ENCODE data around the gene TSHZ2. TPM values are rescaled to one million over a fixed set of nuclear protein-coding genes. Genes with fewer than 3 reads are reported as not detected.

TSHZ2 gene
- total RNA-seq, 1 donor from 2014 or later: 1.2 TPM

GRCh38 chr20:53011640-53012039, 39.5 kb downstream of the TSHZ2 start:
- Histone ChIP-seq H2AFZ (ENCODE audit: low read depth, low read length) (no peak overlapping the region), H3K79me2 (ENCODE audit: insufficient read depth, low read length) (no peaks in the 10 kb centered on the region), H3K36me3 (ENCODE audit: insufficient read depth, low read length) (no peaks in the 10 kb centered on the region), H3K9me3 (ENCODE audit: insufficient read depth, low read depth, low read length) (no peaks in the 10 kb centered on the region), H3K4me3 (ENCODE audit: insufficient read depth, low read depth, low read length) (no peak overlapping the region), H3K27me3 (ENCODE audit: insufficient read depth, low read length) (no peaks in the 10 kb centered on the region), H3K4me2 (ENCODE audit: low read length) (no peak overlapping the region), H3K4me1 (ENCODE audit: insufficient read depth, low read length) (no peaks in the 10 kb centered on the region), H3K27ac (ENCODE audit: low read depth, low read length) (no peak overlapping the region), H4K20me1 (ENCODE audit: insufficient read depth, low read length) (no peaks in the 10 kb centered on the region), H3K9ac (ENCODE audit: low read length) (no peak overlapping the region)
- FAIRE-seq (no peak), DNase-seq (ENCODE audit: low read depth) (no peak)
- Mint-ChIP-seq H3K27ac (ENCODE audit: unreplicated experiment) (no peak overlapping the region), H3K36me3 (ENCODE audit: low read depth, unreplicated experiment) (no peaks in the 10 kb centered on the region), H3K4me3 (ENCODE audit: unreplicated experiment) (no peak overlapping the region), H3K27me3 (ENCODE audit: low read depth, unreplicated experiment) (no peaks in the 10 kb centered on the region), H3K9me3 (ENCODE audit: unreplicated experiment) (peaks cover 3% of the 10 kb centered on the region), H3K4me1 (ENCODE audit: low read depth, unreplicated experiment) (no peaks in the 10 kb centered on the region)
- TF ChIP-seq EZH2 (IDR thresholded peaks at IDR 0.05; ENCODE audit: insufficient read depth, low read length): no peak
- no peak for TF ChIP-seq CTCF (IDR thresholded peaks at IDR 0.05; ENCODE audit: insufficient read depth, low read depth, low read length)

DNA sequence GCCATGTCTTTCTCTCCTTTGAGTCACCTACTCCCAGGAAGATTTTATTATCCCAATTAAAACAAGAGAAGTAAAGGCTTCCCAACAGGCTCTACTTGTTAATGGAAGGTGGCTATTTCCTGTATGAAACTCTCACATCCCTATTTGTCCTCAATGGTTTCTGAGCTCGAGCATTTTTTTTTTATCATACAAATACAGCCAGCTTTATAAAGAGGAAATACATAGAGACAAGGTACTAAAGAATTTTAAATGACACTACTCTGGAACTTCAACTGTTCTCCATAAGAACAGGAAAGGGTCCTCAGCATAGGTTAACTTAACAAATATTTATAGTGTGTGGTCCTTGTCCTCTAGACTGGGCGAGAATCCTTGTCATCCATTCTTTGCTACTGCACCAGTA, 41.0 kb downstream of the TSHZ2 start:
- H3K27ac Mint-ChIP-seq (ENCODE audit: unreplicated experiment): no peak overlapping the region
- no peaks in the 10 kb centered on the region for H3K79me2 ChIP-seq (ENCODE audit: insufficient read depth, low read length)
- no peaks in the 10 kb centered on the region for H3K27me3 ChIP-seq (ENCODE audit: insufficient read depth, low read length)
- no peak overlapping the region for H3K4me3 Mint-ChIP-seq (ENCODE audit: unreplicated experiment)
- H3K4me2 ChIP-seq (ENCODE audit: low read length): no peak overlapping the region
- H3K9ac ChIP-seq (ENCODE audit: low read length): no peak overlapping the region
- H3K4me1 ChIP-seq (ENCODE audit: insufficient read depth, low read length): no peaks in the 10 kb centered on the region
- H3K4me1 Mint-ChIP-seq (ENCODE audit: low read depth, unreplicated experiment): no peaks in the 10 kb centered on the region
- no peaks in the 10 kb centered on the region for H3K36me3 Mint-ChIP-seq (ENCODE audit: low read depth, unreplicated experiment)
- no peaks in the 10 kb centered on the region for H3K27me3 Mint-ChIP-seq (ENCODE audit: low read depth, unreplicated experiment)
- no peak for TF ChIP-seq CTCF (IDR thresholded peaks at IDR 0.05; ENCODE audit: insufficient read depth, low read depth, low read length)
- no peak for TF ChIP-seq EZH2 (IDR thresholded peaks at IDR 0.05; ENCODE audit: insufficient read depth, low read length)
- H3K4me3 ChIP-seq (ENCODE audit: insufficient read depth, low read depth, low read length): no peak overlapping the region
- H4K20me1 ChIP-seq (ENCODE audit: insufficient read depth, low read length): no peaks in the 10 kb centered on the region
- no peak overlapping the region for H2AFZ ChIP-seq (ENCODE audit: low read depth, low read length)
- FAIRE-seq (no peak), DNase-seq (ENCODE audit: low read depth) (no peak)
- no peak overlapping the region for H3K27ac ChIP-seq (ENCODE audit: low read depth, low read length)
- no peaks in the 10 kb centered on the region for H3K9me3 ChIP-seq (ENCODE audit: insufficient read depth, low read depth, low read length)
- no peaks in the 10 kb centered on the region for H3K36me3 ChIP-seq (ENCODE audit: insufficient read depth, low read length)
- peaks cover 3% of the 10 kb centered on the region for H3K9me3 Mint-ChIP-seq (ENCODE audit: unreplicated experiment)

DNA sequence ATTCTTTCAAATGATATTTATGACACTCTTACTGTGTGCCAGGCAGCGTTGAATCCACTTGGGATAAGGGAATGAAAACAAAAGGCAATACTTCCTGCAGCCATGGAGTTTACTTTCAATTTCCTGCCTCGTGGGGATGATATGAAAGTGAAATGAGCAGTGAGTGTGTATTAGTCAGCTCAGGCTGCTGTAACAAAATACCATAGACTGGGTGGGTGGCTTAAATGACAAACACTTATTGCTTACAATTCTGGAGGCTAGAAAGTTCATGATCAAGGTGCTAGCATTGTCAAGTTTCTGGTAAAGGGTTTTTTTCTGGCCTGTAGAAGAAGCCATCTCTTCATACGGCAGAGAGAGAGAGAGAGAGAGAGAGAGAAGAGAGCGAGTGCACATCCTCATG, 41.7 kb downstream of the TSHZ2 start:
- H3K4me1 ChIP-seq (ENCODE audit: insufficient read depth, low read length): no peaks in the 10 kb centered on the region
- no peak for FAIRE-seq
- TF ChIP-seq CTCF (IDR thresholded peaks at IDR 0.05; ENCODE audit: insufficient read depth, low read depth, low read length): no peak
- no peak for TF ChIP-seq EZH2 (IDR thresholded peaks at IDR 0.05; ENCODE audit: insufficient read depth, low read length)
- Mint-ChIP-seq H3K4me1 (ENCODE audit: low read depth, unreplicated experiment) (no peaks in the 10 kb centered on the region), H3K27ac (ENCODE audit: unreplicated experiment) (no peak overlapping the region), H3K27me3 (ENCODE audit: low read depth, unreplicated experiment) (no peaks in the 10 kb centered on the region), H3K36me3 (ENCODE audit: low read depth, unreplicated experiment) (no peaks in the 10 kb centered on the region), H3K9me3 (ENCODE audit: unreplicated experiment) (peaks cover 3% of the 10 kb centered on the region), H3K4me3 (ENCODE audit: unreplicated experiment) (no peak overlapping the region)
- H3K27ac ChIP-seq (ENCODE audit: low read depth, low read length): no peak overlapping the region
- no peaks in the 10 kb centered on the region for H3K79me2 ChIP-seq (ENCODE audit: insufficient read depth, low read length)
- H3K36me3 ChIP-seq (ENCODE audit: insufficient read depth, low read length): no peaks in the 10 kb centered on the region
- DNase-seq (ENCODE audit: low read depth): no peak
- no peaks in the 10 kb centered on the region for H3K27me3 ChIP-seq (ENCODE audit: insufficient read depth, low read length)
- no peak overlapping the region for H3K9ac ChIP-seq (ENCODE audit: low read length)
- no peaks in the 10 kb centered on the region for H4K20me1 ChIP-seq (ENCODE audit: insufficient read depth, low read length)
- no peaks in the 10 kb centered on the region for H3K9me3 ChIP-seq (ENCODE audit: insufficient read depth, low read depth, low read length)
- H3K4me3 ChIP-seq (ENCODE audit: insufficient read depth, low read depth, low read length): no peak overlapping the region
- no peak overlapping the region for H2AFZ ChIP-seq (ENCODE audit: low read depth, low read length)
- H3K4me2 ChIP-seq (ENCODE audit: low read length): no peak overlapping the region

All from astrocyte (in vitro differentiated cells and primary cell).